HG03439 (cell line): ENCODE measurements around the gene SULT1B1.

Source experiments
- ATAC-seq: cut with Tn5 transposase; IDR thresholded peaks from one replicate; pipeline ENCODE4 v1.9.1; 2021; ENCODE audit warnings: mild to moderate bottlenecking, moderate library complexity; ENCODE audit not compliant: unreplicated experiment

The SULT1B1 gene

DNA sequence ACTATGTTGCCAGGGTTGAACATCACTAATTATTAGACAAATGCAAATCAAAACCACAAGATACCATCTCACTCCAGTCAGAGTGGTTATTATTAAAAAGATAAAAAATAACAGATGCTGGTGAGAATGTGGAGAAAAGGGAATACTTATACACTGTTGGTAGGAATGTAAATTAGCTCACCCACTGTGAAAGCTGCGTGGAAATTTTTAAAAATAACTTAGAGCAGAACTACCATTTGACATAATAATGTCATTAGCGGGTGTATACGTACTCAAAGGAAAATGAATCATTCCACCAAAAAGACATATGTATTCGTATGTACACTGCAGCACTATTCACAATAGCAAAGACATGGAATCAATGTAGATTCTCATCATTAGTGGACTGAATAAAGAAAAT is 58.7 kb downstream of the SULT1B1 start:
- ATAC-seq = no peak

DNA sequence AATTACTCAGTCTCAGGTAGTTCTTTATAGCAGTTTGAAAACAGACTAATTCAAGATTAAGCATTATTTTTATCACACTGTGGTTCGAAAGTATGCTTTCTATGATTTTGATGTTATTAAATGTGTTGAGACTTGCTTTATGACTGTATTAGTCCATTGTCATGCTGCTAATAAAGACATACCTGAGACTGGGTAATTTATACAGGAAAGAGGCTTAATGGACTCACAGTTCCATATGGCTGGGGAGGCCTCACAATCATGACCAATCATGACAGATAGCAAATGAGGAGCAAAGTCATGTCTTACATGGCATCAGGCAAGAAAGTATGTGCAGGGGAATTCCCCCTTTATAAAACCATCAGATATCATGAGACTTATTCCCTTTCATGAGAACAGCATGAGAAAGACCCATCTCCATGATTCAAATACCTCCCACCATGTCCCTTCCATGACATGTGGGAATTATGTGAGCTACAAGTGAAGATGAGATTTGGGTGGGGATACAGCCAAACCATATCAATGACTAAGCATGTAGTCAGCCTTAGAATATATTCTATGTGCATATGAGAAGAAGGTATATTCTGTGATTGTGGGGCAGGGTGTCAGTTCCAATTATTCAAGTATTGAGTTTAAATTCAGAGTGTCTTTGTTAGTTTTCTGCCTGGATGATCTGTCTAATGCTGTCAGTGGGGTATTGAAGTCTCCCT is 62.7 kb downstream of the SULT1B1 start:
- ATAC-seq = no peak

DNA sequence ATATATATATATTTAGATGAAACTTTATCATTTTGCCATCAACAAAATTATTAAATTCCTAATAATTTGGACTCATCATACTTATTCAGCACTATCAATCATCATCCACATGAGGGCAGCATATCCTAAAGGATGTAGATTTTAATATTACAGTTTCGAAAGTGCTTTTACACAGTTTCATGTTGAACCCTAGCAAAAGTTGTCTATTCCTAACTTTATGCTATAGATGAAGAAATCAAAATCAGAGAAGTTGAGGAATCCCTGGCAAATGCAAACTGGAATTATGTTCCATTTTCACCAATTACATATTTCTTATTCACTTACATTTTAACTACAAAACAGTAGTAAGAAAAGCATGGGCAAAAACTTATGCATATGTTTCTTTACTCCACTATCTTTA is 70.8 kb downstream of the SULT1B1 start:
- ATAC-seq = no peak

DNA sequence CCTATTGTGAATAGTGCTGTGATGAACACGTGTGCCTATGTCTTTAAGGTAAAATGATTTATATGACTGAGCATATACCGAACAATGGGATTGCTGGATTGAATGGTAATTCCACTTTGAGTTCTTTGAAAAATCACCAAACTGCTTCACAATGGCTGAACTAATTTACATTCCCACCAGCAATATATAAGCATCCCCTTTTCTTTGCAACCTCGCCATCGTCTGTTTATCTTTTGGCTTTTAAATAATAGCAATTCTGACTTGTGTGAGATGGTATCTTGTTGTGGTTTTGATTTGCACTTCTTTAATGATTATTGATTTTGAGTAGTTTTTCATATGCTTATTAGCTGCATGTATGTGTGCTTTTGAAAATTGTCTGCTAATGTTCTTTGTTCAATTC is 75.6 kb downstream of the SULT1B1 start:
- no peak for ATAC-seq
